Stimulated activated naive CD4-positive, alpha-beta T cell (primary cell): ENCODE measurements around the gene DNAH12.
"Not testable (repeated sequence)": the region's sequence is repeated elsewhere in the genome, so short reads cannot be mapped to it uniquely, and the experiment has no call there.

ENCODE experiments used
- DNase-seq, 6 experiments: peaks; one replicate each; lab custom pipeline; 2025; lab: John Stamatoyannopoulos, UW

DNAH12 gene

DNA sequence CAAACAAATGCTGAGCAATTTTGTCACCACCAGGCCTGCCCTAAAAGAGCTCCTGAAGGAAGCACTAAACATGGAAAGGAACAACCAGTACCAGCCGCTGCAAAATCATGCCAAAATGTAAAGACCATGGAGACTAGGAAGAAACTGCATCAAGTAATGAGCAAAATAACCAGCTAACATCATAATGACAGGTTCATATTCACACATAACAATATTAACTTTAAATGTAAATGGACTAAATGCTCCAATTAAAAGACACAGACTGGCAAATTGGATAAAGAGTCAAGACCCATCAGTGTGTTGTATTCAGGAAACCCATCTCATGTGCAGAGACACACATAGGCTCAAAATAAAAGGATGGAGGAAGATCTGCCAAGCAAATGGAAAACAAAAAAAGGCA, 217.6 kb downstream of the DNAH12 start:
- not testable (repeated sequence) for DNase-seq

DNA sequence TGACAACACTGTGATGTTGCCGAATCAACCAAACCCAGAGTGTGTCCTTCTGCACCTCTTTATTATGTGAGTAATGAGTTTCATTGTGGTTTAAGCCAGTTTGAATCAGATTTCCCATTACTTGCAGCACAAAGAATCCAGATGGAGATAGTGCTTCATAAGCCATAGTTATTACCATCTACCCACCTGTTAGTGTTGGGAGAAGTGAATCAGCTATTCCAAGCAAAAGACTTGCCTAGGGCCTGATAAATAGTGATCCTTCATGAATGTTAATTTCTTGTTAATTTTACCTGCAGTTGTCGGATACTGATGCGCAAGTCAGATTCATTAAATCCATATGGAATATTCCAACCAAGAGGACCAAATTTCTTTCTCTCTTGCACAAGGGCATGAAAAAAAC, 229.9 kb downstream of the DNAH12 start:
- DNase-seq, result no peak

DNA sequence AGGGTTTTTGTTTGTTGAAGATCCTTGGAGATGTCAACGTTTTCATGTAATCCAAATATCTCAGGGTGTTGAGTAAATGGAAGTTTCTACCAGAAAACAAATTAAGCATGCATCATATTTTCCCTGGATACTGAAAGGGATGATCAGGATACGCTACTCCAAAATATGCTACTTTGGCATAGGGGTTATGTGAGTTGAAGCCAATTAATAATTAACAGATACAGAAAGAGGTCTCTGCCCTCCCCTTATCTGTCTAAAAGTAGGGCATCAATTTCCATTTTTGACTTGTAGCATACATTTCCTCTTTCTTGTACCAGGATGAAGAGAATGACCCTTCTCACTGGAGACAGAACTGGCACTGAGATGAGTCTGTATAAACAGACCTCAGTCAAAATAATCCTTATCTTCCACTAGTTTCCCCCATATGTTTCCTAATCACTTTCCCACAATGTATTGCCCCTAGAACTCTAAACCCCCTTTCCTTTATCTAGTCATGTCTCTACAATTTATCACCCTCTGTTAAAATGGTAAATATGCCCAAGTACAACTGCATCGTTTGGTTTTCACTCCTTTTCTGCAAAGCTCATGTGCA, 234.3 kb downstream of the DNAH12 start:
- no peak for DNase-seq

DNA sequence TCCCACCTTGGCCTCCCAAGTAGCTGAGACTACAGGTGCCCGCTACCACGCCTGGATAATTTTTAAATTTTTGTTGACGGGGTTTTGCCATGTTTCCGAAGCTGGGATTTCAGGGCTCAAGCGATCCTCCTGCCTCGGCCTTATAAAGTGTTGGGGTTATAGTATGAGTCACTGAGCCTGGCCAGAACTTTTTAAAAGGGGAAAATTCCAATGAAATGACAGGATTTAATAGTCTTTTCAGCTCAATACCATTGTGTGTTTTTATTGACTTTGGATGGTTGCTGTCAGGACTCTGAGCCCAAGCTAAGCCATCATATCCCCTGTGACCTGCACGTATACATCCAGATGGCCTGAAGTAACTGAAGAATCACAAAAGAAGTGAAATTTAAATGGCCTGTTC, 240.6 kb downstream of the DNAH12 start:
- DNase-seq, result not testable (repeated sequence)

DNA sequence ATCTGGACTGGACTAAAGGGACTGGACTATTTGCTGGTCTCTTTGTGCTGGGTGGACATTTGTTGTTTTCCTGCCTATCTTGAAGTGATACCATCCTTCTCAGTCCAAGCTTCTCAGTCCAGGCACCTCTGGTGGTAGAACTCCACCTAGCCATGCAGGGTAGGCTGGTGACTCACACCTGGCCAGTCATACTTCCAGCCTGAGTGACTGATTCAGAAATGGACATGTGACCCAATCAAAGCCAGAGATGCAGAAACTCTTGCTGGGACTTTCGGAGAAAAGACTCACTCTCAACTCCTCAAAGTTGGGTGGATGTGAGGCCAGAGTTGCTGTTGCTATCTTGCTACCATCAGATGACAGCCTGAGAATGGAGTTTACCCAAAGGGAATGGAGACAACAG, 246.1 kb downstream of the DNAH12 start:
- no peak for DNase-seq

DNA sequence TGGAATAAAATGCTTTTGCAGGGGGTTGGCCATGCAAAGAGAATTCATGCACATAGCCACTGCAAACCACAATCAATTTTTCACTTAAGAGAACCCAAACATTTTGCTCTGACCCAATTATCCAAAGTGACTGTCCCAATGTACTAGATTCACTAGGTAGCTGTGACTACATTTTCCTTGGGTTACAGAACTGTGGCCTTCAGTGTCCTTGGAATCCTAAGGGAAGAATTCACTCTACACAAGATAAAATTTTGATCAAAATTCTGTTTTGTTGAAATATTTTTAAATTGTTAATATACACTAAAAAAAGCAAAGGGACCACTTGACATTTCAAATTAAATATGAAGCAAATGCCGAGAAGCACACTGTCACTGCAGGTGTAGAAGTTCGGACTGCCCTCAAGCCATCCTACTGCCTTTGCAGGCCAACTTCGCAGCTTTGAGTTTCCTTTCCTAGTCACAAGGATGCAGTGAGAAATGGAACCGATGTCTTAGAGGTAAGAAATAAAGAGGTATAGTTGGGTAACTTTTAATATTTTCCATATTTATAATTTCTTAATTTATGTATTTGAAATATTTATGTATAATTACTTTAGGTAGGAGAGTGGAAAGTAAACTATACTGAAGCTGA, 251.1 kb downstream of the DNAH12 start:
- no peak for DNase-seq

DNA sequence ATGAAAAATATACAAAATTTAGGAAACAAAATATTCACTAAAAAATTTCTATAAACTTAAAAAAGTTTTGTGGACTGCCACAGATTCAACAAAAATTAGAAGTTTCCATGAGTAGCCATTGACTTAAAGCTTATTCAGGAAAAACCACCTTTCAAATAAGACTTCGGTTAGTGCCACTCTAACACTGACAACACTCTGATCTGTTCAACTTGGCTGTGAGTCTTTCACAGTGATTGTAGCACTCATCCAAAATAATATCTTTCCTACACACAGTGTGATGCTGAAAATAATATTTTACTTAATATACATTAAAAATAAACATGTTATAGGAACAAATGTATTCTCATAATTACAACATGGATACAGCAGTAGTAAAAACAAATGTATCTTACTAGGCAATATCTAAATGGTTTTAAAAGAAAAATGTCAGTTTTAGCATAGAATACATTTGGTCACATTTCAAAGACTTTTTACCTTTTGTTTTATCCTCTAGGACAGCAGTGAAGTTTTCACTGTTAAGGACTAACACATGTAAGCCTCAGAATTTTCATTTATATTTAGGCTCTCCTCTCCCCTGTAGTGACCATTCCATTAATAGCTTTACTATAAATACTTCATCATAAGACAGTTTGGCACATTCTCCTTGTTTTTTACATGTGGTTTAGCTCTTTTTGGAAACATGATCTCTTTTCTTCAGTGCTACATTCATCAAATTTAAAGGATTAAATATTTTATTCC, 251.8 kb downstream of the DNAH12 start, which contains the start of gene ASB14:
Gene ASB14 (minus strand): TSS at position 527 of the 738 bp plus-strand sequence. CDS start 652 bp downstream, outside the sequence.
- no peak for DNase-seq

DNA sequence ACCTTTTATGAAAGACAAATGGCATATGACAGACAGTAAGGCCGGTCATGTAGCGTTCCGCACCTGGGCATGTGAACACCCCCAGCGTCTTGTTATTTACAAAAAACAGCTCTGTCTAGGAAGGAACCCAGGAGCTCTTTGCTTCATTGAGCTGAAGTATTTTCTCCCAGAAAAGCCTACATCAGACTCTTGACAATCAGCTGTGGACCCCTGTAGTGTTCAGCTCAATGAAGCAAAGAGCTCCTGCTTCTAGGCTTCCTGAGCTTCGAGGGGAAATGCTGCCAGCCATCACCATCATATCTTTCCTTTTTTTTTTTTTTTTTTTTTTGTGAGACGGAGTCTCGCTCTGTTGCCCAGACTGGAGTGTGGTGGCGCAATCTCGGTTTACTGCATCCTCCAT, 255.7 kb downstream of the DNAH12 start:
- no peak for DNase-seq

DNA sequence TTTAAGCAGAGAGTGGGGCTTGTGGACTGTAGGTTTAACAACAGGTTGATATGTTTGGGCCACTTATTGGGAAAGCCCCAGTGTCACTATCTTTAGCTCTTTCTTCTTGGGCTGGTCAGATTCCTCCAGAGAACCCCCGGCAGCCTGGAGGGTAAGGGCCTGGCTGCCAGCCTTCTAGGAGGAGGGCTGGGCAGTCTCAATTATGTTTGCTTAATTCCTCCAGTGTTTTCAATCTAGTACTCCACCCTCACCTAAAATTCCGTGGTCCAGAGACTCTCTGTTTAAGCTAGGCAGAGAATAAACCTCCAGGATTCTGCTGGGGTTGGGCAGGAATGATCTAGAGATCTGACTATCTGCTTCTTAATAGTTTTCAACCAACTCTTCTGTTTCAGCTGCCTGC, 256.9 kb downstream of the DNAH12 start:
- no peak for DNase-seq

DNA sequence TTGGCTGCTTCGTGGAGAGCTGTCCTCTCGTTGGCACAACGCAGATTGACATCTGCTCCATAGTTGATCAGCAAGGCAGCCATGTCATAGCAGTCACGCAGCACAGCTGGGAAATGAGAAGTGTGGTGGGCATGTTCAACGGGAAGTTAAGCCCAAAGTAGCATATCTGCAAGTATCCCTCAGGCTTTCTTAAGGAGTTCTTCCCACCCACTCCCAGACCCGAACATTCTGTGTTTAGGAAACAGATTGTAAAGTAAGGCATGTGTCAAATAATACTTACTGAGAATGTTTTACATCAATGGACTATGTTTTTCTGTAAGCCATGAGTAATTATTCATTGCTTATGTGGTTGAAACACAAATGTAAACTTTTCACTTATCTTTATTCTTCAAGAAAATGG, 260.8 kb downstream of the DNAH12 start:
- no peak for DNase-seq

DNA sequence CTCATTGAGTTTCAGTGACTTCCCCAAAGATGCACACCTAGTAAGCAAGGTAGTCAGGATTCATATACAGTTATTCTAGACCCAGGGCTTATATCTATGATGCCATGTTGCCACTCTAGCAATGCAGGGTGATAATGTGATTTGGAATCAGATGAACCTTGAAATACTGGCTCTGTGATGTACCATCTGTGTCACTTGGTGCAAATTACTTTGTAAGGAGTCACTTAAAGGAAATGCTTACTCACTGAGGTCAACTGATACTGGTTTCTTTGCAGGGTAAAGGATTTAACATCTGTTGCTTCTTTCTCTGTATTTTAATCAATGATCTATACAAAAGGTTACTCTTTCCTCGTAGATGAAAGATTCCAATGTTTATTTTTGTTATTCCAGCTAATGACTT, 262.4 kb downstream of the DNAH12 start:
- DNase-seq, result no peak

DNA sequence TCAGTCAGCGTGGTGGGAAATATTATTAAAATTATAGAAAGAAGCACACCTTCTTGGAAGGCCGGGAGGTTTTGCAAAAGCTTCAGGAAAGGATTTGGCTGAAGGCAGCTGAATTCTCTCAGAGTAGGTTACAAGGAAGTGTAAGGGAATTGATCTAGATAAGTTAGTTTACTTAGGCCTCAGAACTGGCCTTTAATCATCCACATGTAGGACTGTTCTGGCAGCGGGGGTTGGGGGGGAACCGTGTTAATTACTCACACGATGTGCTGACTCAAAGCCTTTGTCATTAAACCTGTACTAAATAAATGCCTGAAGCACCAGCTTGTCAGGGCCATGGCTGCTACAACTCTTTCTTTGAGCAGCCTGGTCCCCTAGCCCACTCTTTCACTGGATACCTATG, 264.5 kb downstream of the DNAH12 start:
- no peak for DNase-seq

DNA sequence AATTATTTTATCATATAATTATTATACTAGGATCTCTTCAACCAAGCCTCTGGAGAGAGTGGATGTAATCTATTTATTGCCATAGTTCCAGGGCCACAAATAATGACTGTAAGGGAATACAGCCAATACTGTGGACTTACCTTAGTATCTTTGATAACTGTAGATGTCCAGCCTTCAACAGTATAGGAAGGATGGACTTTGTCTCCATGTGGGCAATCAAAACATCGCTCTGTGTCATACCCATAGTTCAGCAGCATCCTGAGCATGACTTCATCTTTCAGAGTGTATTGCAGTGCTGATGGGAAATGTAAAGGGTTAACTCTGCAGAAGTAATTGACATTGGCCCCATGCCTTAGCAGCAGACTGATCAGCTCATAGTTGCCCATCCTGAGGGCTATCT, 265.9 kb downstream of the DNAH12 start:
- no peak for DNase-seq

DNA sequence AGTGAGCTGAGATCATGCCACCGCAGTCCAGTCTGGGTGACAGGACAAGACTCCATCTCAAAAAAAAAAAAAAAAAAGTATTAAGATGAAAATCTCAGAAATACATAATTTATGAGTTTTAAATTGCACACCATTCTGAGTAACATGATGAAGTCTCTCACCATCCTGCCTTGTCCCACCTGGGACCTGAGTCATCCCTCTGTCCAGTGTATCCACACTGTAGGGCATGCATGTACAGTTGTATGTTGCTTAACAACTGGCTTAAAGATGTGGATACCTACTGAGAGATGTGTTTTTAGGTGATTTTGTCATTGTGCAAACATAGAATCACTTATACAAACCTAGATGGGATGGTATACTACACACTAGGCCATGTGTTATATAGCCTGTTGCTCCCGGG, 268.8 kb downstream of the DNAH12 start:
- no peak for DNase-seq

DNA sequence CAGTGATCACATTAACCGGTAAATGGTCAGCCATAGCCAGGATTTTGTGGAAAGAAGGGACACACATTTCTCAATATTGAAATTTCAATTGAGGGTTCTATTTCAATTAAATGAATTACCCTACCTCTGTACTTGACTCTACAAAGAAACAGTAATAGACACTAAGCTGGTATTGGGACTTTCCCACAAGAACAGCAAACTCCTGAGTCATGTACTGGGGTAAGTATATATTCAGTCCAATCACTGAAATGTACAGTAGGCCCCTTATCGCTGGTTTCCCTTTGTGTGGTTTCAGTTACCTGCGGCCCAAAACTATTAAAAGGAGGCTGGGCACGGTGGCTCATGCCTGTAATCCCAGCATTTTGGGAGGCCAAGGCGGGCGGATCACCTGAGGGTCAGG, 269.3 kb downstream of the DNAH12 start:
- DNase-seq, result no peak

DNA sequence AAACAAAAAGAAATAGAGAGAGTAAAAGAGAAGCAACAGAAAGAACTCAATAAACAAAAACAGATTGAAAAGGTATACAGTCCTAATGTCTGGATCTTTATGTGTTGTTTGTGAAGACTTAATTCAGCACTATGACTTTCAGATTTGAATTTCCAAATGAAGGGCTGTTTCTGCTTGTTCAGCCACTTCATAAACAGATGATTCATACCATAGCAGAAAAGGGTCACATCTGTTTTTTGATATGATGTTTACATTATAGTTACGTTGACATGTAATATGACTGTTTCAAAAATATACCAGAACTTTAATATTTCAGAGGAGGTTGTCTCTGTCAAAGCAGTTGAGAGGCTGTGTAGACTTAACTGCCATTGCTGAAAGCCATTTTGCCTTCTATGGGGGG, 275.7 kb downstream of the DNAH12 start:
- DNase-seq, result no peak

DNA sequence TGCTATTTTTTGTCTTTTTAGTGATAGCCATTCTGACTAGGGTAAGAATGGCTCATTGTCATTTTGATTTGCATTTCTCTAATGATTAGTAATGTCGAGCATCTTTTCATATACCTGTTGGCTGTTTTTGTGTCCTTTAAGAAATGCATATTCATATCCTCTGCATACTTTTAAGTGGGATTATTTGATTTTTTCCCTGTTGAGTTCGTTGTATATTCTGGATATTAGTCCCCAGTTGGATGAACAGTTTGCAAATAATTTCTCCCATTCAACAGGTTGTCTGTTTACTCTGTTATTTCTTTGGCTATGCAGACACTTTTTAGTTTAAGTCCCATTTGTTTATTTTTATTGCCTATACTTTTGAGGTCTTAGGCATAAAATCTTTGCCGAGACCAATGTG, 282.2 kb downstream of the DNAH12 start:
- no peak for DNase-seq

DNA sequence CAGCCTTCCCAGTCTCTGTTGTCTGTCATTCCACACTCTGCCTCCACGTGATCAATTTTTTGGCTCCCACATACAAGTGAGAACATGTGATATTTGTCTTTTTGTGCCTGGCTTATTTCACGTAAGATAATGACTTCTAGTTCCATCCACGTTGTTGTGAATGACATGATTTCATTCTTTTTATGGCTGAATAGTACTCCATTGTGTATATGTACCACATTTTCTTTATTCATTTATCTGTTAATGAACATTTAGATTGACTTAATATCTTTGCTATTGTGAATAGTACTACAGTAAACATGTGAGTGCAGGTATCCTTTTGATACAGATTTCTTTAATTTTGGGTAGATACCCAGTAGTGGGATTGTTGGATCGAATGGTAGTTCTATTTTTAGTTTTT, 283.0 kb downstream of the DNAH12 start:
- DNase-seq, result no peak

DNA sequence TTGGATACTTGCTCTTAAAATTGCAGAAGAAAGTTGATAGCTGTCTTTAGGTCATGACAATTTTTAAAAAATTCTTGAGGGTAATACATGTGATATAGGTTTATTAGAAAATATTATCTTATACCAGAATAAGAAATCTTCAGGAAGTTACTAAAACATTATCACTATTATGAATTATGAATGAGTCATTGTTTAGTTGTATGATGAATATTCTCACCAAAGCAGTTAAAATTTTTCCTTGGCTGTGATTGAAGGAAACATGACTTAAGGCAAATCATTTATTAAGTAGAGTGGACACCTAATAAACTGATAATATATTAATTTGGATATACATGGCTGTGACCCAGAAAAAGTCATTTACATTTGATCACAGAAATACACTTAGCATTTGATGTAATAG, 286.5 kb downstream of the DNAH12 start:
- no peak for DNase-seq

DNA sequence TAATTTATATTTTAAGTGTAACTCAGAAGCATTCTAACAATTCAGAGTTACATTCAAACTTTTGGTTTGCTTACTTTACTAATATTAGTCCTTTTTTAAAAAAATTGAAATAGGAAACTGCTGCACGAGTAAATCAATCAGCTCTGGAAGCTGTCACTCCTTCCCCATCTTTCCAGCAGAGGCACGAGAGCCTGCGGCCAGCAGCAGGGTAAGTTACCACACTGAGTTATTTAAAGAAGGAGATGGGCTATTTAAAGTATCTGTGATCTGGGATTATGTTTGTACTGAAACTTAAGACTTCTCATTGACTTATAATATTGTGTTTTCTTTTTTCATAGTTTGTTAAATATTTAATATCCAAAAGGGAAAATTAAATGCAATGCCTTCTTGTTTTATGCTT, 287.3 kb downstream of the DNAH12 start:
- no peak for DNase-seq

DNA sequence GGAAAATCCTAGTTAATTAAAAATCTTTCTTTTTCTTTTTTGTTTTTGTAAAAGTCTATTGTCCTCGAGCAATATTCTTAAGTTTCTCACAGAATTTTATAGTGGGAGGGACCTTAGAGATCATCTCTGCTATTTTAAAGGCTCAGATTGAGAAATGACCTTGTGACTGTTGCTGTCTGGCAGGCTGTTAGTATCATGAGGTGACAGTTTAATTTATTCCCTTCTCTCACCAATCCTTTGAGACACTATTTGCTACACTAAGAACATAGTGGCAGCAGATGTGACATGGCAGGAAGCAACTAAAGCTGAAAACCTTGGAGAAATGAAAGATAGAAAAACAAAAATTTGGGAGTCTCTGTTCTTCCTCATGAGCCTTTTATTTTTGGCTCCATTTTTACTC, 291.7 kb downstream of the DNAH12 start:
- DNase-seq, result no peak

DNA sequence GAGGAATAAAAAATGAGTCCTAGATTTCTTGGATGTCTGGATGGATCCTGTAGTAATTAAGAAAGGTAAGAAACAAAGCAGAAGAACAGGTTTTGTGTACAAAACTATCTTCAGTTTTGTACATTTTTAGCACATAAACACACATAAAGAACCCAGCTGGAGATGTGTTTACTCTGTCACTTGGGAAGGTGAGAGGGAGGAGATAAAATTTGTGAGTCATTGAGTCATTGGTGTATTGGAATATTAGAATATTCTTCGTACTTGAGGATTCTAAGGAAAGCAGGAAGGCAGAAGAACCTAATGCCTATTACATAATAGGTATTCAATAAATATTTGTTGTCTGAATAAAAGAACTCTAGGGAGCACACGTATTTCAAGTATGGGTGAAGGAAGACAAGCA, 299.2 kb downstream of the DNAH12 start:
- no peak for DNase-seq
